Natural killer cell (primary cell): ENCODE measurements around the gene C14orf132. TPM values are rescaled to one million over a fixed set of nuclear protein-coding genes. Genes with fewer than 3 reads are reported as not detected.

Experiments
- ATAC-seq, 3 donors: fragments of 150-1000 bp in 2 of 3; fragments of 200-7000 bp in 1 of 3; cut with Tn5 transposase; 1 replicate in 1 of 3; 2 replicates in 2 of 3; pipeline ENCODE4 v1.10.0; 2021; ENCODE audit warnings: mild to moderate bottlenecking in 2 of 3, moderate library complexity in 2 of 3
- DNase-seq, 2 donors: peaks; one replicate each; pipeline versions ENCODE4 v3.0.0 to v3.0.0-alpha.2; 2013 to 2021; ENCODE audit warnings: mixed read lengths in 1 of 2
- H3K27ac ChIP-seq: one replicate; pipeline ENCODE4 v1.5.1; 2013; ENCODE audit warnings: mild to moderate bottlenecking, low read length
- H3K27me3 ChIP-seq: one replicate; pipeline ENCODE4 v1.6.1; 2013; ENCODE audit warnings: low read length; ENCODE audit not compliant: control insufficient read depth, insufficient read depth
- H3K36me3 ChIP-seq: one replicate; pipeline ENCODE4 v1.6.1; 2013; ENCODE audit warnings: low read length; ENCODE audit not compliant: control insufficient read depth, insufficient read depth
- H3K4me1 ChIP-seq: one replicate; pipeline ENCODE4 v1.6.1; 2013; ENCODE audit warnings: low read length; ENCODE audit not compliant: control insufficient read depth, insufficient read depth
- H3K4me3 ChIP-seq: one replicate; pipeline ENCODE4 v1.5.1; 2013; ENCODE audit warnings: low read length
- H3K9me3 ChIP-seq: one replicate; pipeline ENCODE4 v1.6.1; 2013; ENCODE audit warnings: low read length; ENCODE audit not compliant: control insufficient read depth, insufficient read depth
- H3K27ac Mint-ChIP-seq, 2 donors: one replicate each; pipeline ENCODE4 v1.8.0; 2022; ENCODE audit warnings: mild to moderate bottlenecking in 2 of 2, mixed read lengths in 2 of 2, moderate library complexity in 1 of 2
- H3K27me3 Mint-ChIP-seq, 2 donors: one replicate each; pipeline ENCODE4 v1.8.0; 2022; ENCODE audit warnings: low read depth in 2 of 2, mixed read lengths in 2 of 2
- H3K36me3 Mint-ChIP-seq: one replicate; pipeline ENCODE4 v1.8.0; 2022; ENCODE audit warnings: mixed read lengths
- H3K4me1 Mint-ChIP-seq, 2 donors: one replicate each; pipeline ENCODE4 v1.8.0; 2022; ENCODE audit warnings: mixed read lengths in 2 of 2
- H3K4me3 Mint-ChIP-seq: one replicate; pipeline ENCODE4 v1.8.0; 2022; ENCODE audit warnings: mild to moderate bottlenecking, moderate library complexity, mixed read lengths
- H3K9me3 Mint-ChIP-seq, 2 donors: one replicate each; pipeline ENCODE4 v1.8.0; 2022; ENCODE audit warnings: mixed read lengths in 2 of 2
- CTCF ChIP-seq: fragments of 200-600 bp; IDR thresholded peaks from one replicate; pipeline ENCODE4 v1.8.0; 2022; ENCODE audit warnings: antibody characterized with exemption
- WGBS: methylation state at CpG from one replicate; pipeline ENCODE4 v1.1.7; 2013; ENCODE audit warnings: missing lambda C conversion rate; ENCODE audit not compliant: insufficient coverage; 5-methylcytosine and 5-hydroxymethylcytosine counted together
- intact Hi-C: fragments of 100-400 bp; cut with micrococcal nuclease; formaldehyde crosslinking; loops from one replicate; pipeline ENCODE4 v1.14.2; 2022
- total RNA-seq, 4 donors: library from RNA; stranded (reverse); fragments of 120-200 nt in 1 of 4; gene quantifications; one replicate each; pipeline versions ENCODE4 v1.2.3 to v1.2.4, GENCODE V29; 2013 to 2022

The C14orf132 gene
- total RNA-seq, 3 donors from 2014 or later (not counting 1 experiment from before 2014, with no cell fraction given), result 0.07 to 0.23 TPM; not detected in 1

- H3K36me3 ChIP-seq, result no peaks in the 10 kb centered on the region
- Mint-ChIP-seq H3K36me3 (no peaks in the 10 kb centered on the region), H3K4me1 (no peaks in the 10 kb centered on the region), H3K9me3 (no peaks in the 10 kb centered on the region), H3K27ac (no peak overlapping the region), H3K4me3 (no peak overlapping the region), H3K27me3 (peaks cover 6 to 22% of the 10 kb centered on the region in 2 donors)
- no peak for DNase-seq
- no peaks in the 10 kb centered on the region for H3K9me3 ChIP-seq
- H3K4me1 ChIP-seq, result no peaks in the 10 kb centered on the region
- no peak for ATAC-seq
- intact Hi-C loops, result no loop called here
- no peaks in the 10 kb centered on the region for H3K27me3 ChIP-seq
- H3K4me3 ChIP-seq, result no peak overlapping the region
- H3K27ac ChIP-seq, result no peak overlapping the region
- WGBS, result 79% methylated on average over 11 of the region's 11 CpGs
- TF ChIP-seq CTCF, result no peak
These were observed 8.9 kb upstream of the C14orf132 start for GRCh38 chr14:96030108-96030760.

GRCh38 chr14:96031691-96032090, 7.5 kb upstream of the C14orf132 start:
- Histone ChIP-seq H3K9me3 (no peaks in the 10 kb centered on the region), H3K27me3 (no peaks in the 10 kb centered on the region), H3K36me3 (no peaks in the 10 kb centered on the region), H3K4me1 (no peaks in the 10 kb centered on the region), H3K4me3 (no peak overlapping the region), H3K27ac (no peak overlapping the region)
- no peaks in the 10 kb centered on the region for H3K36me3 Mint-ChIP-seq
- H3K4me1 Mint-ChIP-seq, result no peaks in the 10 kb centered on the region
- no peaks in the 10 kb centered on the region for H3K9me3 Mint-ChIP-seq
- intact Hi-C loops, result no loop called here
- no peak overlapping the region for H3K4me3 Mint-ChIP-seq
- H3K27me3 Mint-ChIP-seq, result peaks cover 9 to 33% of the 10 kb centered on the region in 2 donors
- H3K27ac Mint-ChIP-seq, result no peak overlapping the region
- no peak for TF ChIP-seq CTCF
- WGBS, result 54% methylated on average over 1 of the region's 1 CpG
- ATAC-seq (no peak), DNase-seq (no peak)

GRCh38 chr14:96035456-96035855, 3.7 kb upstream of the C14orf132 start:
- Histone ChIP-seq H3K4me1 (peaks cover 3% of the 10 kb centered on the region), H3K36me3 (no peaks in the 10 kb centered on the region), H3K27me3 (peaks cover 16% of the 10 kb centered on the region), H3K27ac (no peak overlapping the region), H3K9me3 (no peaks in the 10 kb centered on the region), H3K4me3 (no peak overlapping the region)
- WGBS, result 56% methylated on average over 1 of the region's 2 CpGs
- intact Hi-C loops, result no loop called here
- Mint-ChIP-seq H3K9me3 (no peaks in the 10 kb centered on the region), H3K36me3 (no peaks in the 10 kb centered on the region), H3K27me3 (peaks cover 36 to 54% of the 10 kb centered on the region in 2 donors), H3K4me3 (no peak overlapping the region), H3K4me1 (peaks cover 0 to 10% of the 10 kb centered on the region in 2 donors), H3K27ac (no peak overlapping the region)
- ATAC-seq (no peak), DNase-seq (no peak)
- TF ChIP-seq CTCF, result no peak
